Tibial nerve (tissue), 4 donors: ENCODE results near the gene CGB2.

Source experiments
- EP300 ChIP-seq, 2 donors: sonication (generic); formaldehyde crosslinking; IDR thresholded peaks; one replicate each; pipeline ENCODE4 v1.6.1; 2017; ENCODE audit warnings: antibody characterized with exemption in 2 of 2, mild to moderate bottlenecking in 1 of 2
- POLR2A ChIP-seq, 2 donors: fragments of 450-650 bp; IDR thresholded peaks; one replicate each; pipeline ENCODE4 v1.6.1; 2017; ENCODE audit warnings: antibody characterized with exemption in 2 of 2, mild to moderate bottlenecking in 2 of 2, moderate library complexity in 2 of 2
- TF ChIP-seq, protein P1 (sequence below), 5 experiments: fragments of 200-600 bp in 3 of 5; fragments of 450-650 bp in 2 of 5; sonication (generic) in 3 of 5; IDR thresholded peaks; one replicate each; pipeline ENCODE4 v1.5.1; 2016 to 2019; ENCODE audit warnings: antibody characterized with exemption in 5 of 5, mild to moderate bottlenecking in 3 of 5, moderate library complexity in 2 of 5

DNA sequence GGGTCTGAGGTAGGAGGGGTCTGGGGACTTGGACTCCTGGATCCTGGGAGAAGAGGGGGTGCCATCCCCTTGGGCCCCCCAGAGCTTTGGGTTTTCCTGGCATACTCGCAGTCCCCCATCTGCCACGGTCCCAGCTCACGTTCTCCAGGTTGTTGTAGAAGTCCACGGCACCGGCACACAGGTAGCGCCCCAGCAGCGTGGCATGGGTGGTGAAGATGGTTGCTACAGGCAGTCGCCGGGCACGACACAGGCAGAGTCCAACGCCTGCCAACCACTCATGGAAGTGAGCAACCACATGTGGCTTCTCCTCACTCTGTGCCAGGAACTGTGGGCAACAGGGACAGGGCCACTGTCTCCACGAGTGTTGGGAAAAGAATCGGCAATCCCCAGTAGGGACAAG lies 46.0 kb upstream of the CGB2 start:
- TF ChIP-seq, protein P1, sequence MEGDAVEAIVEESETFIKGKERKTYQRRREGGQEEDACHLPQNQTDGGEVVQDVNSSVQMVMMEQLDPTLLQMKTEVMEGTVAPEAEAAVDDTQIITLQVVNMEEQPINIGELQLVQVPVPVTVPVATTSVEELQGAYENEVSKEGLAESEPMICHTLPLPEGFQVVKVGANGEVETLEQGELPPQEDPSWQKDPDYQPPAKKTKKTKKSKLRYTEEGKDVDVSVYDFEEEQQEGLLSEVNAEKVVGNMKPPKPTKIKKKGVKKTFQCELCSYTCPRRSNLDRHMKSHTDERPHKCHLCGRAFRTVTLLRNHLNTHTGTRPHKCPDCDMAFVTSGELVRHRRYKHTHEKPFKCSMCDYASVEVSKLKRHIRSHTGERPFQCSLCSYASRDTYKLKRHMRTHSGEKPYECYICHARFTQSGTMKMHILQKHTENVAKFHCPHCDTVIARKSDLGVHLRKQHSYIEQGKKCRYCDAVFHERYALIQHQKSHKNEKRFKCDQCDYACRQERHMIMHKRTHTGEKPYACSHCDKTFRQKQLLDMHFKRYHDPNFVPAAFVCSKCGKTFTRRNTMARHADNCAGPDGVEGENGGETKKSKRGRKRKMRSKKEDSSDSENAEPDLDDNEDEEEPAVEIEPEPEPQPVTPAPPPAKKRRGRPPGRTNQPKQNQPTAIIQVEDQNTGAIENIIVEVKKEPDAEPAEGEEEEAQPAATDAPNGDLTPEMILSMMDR (IDR thresholded peaks at IDR 0.05): no peak
- TF ChIP-seq POLR2A (IDR thresholded peaks at IDR 0.05) (no peak), EP300 (IDR thresholded peaks at IDR 0.05) (no peak)
